OCI-LY7 (cell line): ENCODE data around the gene ADCY5. TPM values are rescaled to one million over a fixed set of nuclear protein-coding genes. Genes with fewer than 3 reads are reported as not detected.

Source experiments
- BruUV-seq: library from RNA; stranded (reverse); fragments of 400-500 nt; replicated peaks from 2 replicates; lab custom pipeline; 2021; lab: Mats Ljungman, UMichigan
- CTCF ChIA-PET: fragments of 300-600 bp; sonication (Branson Sonifier 250); formaldehyde crosslinking; loops from one replicate; lab custom pipeline; 2022; ENCODE audit warnings: antibody characterized with exemption; ENCODE audit not compliant: unreplicated experiment; lab: Charles Lee
- POLR2A ChIA-PET: fragments of 300-600 bp; sonication (Branson Sonifier 250); formaldehyde crosslinking; loops from one replicate; lab custom pipeline; 2022; ENCODE audit warnings: antibody characterized with exemption; lab: Charles Lee
- DNase-seq: peaks from one replicate; pipeline ENCODE4 v3.0.0-alpha.2; 2015; ENCODE audit warnings: low spot score
- H2AFZ ChIP-seq: fragments of 200-600 bp; sonication (generic), shearing (Covaris generic); 2 replicates; pipeline ENCODE4 v1.6.1; 2014; ENCODE audit warnings: mild to moderate bottlenecking, antibody characterized with exemption, low read length, moderate library complexity
- H3K27ac ChIP-seq: fragments of 200-600 bp; sonication (generic); 2 replicates; pipeline ENCODE4 v1.5.1; 2014; ENCODE audit warnings: mixed run types, low read depth, mild to moderate bottlenecking, moderate library complexity, low read length, inconsistent platforms; ENCODE audit not compliant: poor library complexity, severe bottlenecking
- H3K36me3 ChIP-seq: fragments of 200-600 bp; sonication (generic); 2 replicates; pipeline ENCODE4 v1.6.1; 2014; ENCODE audit warnings: mild to moderate bottlenecking, antibody characterized with exemption, low read length, moderate library complexity, mixed read lengths; ENCODE audit not compliant: insufficient read depth
- H3K4me1 ChIP-seq: fragments of 200-600 bp; sonication (generic); 2 replicates; pipeline ENCODE4 v1.5.1; 2014; ENCODE audit warnings: mild to moderate bottlenecking, low read length; ENCODE audit not compliant: insufficient read depth, poor library complexity, severe bottlenecking
- H3K4me2 ChIP-seq: fragments of 200-600 bp; sonication (generic); 2 replicates; pipeline ENCODE4 v1.6.1; 2014; ENCODE audit warnings: mild to moderate bottlenecking, low read length
- H3K4me3 ChIP-seq: fragments of 200-600 bp; sonication (generic); 2 replicates; pipeline ENCODE4 v1.5.1; 2014; ENCODE audit warnings: mild to moderate bottlenecking, low read depth, low read length; ENCODE audit not compliant: poor library complexity, severe bottlenecking
- H3K79me2 ChIP-seq: fragments of 200-600 bp; sonication (generic); 2 replicates; pipeline ENCODE4 v1.6.1; 2016; ENCODE audit warnings: low read depth, mild to moderate bottlenecking, low read length, moderate library complexity, mixed read lengths; ENCODE audit not compliant: insufficient read depth
- H3K9me2 ChIP-seq: fragments of 200-600 bp; sonication (generic); 2 replicates; pipeline ENCODE4 v1.6.1; 2016; ENCODE audit warnings: mild to moderate bottlenecking, low read length, mixed read lengths; ENCODE audit not compliant: insufficient read depth
- H3K9me3 ChIP-seq: fragments of 200-600 bp; sonication (generic); 2 replicates; pipeline ENCODE4 v1.6.1; 2014; ENCODE audit warnings: mild to moderate bottlenecking, mixed run types, low read length, mixed read lengths
- H4K20me1 ChIP-seq: fragments of 200-600 bp; sonication (generic); 2 replicates; pipeline ENCODE4 v1.6.1; 2014; ENCODE audit warnings: mild to moderate bottlenecking, antibody characterized with exemption, low read length, moderate library complexity, mixed read lengths; ENCODE audit not compliant: insufficient read depth
- EZH2phosphoT487 ChIP-seq: fragments of 200-600 bp; sonication (generic); IDR thresholded peaks from 2 replicates; pipeline ENCODE4 v1.6.1; 2018; ENCODE audit warnings: low read depth, borderline replicate concordance, mild to moderate bottlenecking, mixed run types, antibody characterized with exemption, low read length, moderate library complexity, mixed read lengths
- intact Hi-C: fragments of 100-400 bp; cut with micrococcal nuclease; formaldehyde crosslinking; loops from one replicate; pipeline ENCODE4 v1.10.0; 2022; ENCODE audit not compliant: unreplicated experiment
- total RNA-seq, 2 experiments: library from RNA; depleted of rRNA in 1 of 2; stranded (reverse); fragments of >200 nt in 1 of 2; shearing (Covaris generic) in 1 of 2; gene quantifications; 2 replicates each; pipeline ENCODE4 v1.2.3, GENCODE V29; 2014 to 2022
- TF ChIP-seq, protein P1 (sequence below): fragments of 200-600 bp; sonication (generic); conservative IDR thresholded peaks from 2 replicates; pipeline ENCODE4 v1.5.1; 2014; ENCODE audit warnings: mild to moderate bottlenecking, antibody characterized with exemption, low read length, moderate library complexity, mixed read lengths

ADCY5 gene
- total RNA-seq, 2 experiments from 2014 or later, result 0.03 to 0.63 TPM

DNA sequence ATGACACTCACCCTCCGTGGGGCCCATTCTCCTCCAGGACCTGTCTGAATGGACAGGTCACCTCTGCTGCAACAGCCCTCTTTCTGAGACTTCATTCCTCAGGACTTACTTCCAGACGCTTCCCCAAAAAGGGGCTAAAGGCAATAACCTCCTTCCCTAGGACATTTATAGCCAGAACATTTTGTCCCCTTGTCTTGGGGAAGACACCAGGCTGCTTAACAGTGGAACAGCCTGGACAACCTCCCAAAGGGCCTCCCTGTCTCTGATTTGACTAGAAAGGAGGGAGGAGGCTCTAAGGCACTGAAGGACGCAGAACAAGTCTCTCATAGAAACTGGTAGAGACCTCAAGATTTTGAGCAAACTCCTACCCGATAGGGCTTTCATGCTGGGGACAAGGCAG lies 32.7 kb downstream of the ADCY5 start:
- Histone ChIP-seq H3K36me3 (no peaks in the 10 kb centered on the region), H4K20me1 (no peaks in the 10 kb centered on the region), H3K4me2 (no peak overlapping the region), H3K27ac (no peak overlapping the region), H2AFZ (no peak overlapping the region), H3K9me3 (no peaks in the 10 kb centered on the region), H3K9me2 (no peaks in the 10 kb centered on the region), H3K79me2 (no peaks in the 10 kb centered on the region), H3K4me3 (no peak overlapping the region), H3K4me1 (peaks cover 4% of the 10 kb centered on the region)
- TF ChIP-seq, protein P1, sequence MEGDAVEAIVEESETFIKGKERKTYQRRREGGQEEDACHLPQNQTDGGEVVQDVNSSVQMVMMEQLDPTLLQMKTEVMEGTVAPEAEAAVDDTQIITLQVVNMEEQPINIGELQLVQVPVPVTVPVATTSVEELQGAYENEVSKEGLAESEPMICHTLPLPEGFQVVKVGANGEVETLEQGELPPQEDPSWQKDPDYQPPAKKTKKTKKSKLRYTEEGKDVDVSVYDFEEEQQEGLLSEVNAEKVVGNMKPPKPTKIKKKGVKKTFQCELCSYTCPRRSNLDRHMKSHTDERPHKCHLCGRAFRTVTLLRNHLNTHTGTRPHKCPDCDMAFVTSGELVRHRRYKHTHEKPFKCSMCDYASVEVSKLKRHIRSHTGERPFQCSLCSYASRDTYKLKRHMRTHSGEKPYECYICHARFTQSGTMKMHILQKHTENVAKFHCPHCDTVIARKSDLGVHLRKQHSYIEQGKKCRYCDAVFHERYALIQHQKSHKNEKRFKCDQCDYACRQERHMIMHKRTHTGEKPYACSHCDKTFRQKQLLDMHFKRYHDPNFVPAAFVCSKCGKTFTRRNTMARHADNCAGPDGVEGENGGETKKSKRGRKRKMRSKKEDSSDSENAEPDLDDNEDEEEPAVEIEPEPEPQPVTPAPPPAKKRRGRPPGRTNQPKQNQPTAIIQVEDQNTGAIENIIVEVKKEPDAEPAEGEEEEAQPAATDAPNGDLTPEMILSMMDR, result no peak
- no peak for TF ChIP-seq EZH2phosphoT487
- intact Hi-C loops, result no loop called here
- ChIA-PET POLR2A (no interaction called here), CTCF (no interaction called here)
- no peak for DNase-seq
- no TSS peak for BruUV-seq

DNA sequence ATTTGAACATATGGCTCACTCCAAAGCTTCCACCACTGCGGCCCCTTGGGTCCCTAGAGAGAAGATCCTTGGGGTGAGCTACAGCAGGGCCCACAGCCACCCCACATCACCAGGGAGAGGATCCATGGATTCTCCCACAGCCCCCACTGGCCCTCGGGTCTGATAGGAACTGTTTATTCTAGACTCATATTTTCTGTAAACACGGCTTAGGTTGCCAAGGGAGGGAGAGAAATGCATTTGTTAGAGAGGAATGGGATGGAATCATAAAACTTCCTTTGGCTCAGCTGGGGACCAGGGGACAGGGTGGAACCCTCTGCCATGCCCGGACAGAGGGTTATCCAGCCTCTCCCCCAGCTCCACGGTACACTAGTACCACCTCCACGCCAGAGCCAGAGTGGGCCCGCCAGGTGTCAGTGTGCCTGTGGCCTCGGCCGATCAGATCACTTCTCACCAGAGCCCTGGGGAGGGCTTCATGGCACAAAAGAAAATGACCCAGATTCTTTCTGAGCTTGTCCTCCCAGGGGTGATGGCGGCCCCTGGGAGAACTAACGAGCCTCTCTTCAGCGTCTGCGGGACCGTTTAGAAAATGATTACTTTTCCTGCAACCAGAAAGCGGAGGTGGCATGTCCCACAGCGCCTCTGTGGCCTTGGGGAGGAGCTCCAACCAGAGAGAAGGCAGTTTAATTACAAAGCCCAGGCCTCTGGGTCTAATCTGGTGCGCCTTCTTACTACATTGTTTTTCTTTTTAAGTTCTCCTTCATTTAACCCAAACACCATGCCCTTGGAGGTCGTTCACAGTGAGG lies 33.7 kb downstream of the ADCY5 start:
- no peak for TF ChIP-seq EZH2phosphoT487
- TF ChIP-seq, protein P1, result no peak
- Histone ChIP-seq H3K9me2 (no peaks in the 10 kb centered on the region), H3K9me3 (no peaks in the 10 kb centered on the region), H3K4me2 (no peak overlapping the region), H3K4me1 (no peaks in the 10 kb centered on the region), H4K20me1 (no peaks in the 10 kb centered on the region), H3K4me3 (no peak overlapping the region), H3K27ac (no peak overlapping the region), H3K36me3 (no peaks in the 10 kb centered on the region), H3K79me2 (no peaks in the 10 kb centered on the region), H2AFZ (no peak overlapping the region)
- intact Hi-C loops, result no loop called here
- no peak for DNase-seq
- BruUV-seq, result no TSS peak
- ChIA-PET CTCF (no interaction called here), POLR2A (no interaction called here)
